Small intestine (tissue), 16 donors: Measurements from ENCODE around the gene ERMP1. TPM values are rescaled to one million over a fixed set of nuclear protein-coding genes. Genes with fewer than 3 reads are reported as not detected.
A peak's percentile ranks its signal among the peaks of the same experiment; 100 is the strongest.
"Not testable (repeated sequence)": the region's sequence is repeated elsewhere in the genome, so short reads cannot be mapped to it uniquely, and the experiment has no call there.

Experiments
- DNase-seq, 2 donors: peaks; one replicate each; pipeline versions ENCODE4 v3.0.0 to v3.0.0-alpha.2; 2013
- FAIRE-seq: peaks from 2 replicates; lab custom pipeline; 2012; peaks lifted over from hg19 to GRCh38; lab: Jason Lieb, UNC
- H3K27ac ChIP-seq, 3 donors: one replicate each; pipeline ENCODE4 v1.5.1; 2013; ENCODE audit warnings: low read length in 2 of 3, mild to moderate bottlenecking in 2 of 3, control low read depth in 1 of 3, inconsistent platforms in 1 of 3, low read depth in 1 of 3, moderate library complexity in 1 of 3
- H3K27me3 ChIP-seq, 3 donors: one replicate each; pipeline ENCODE4 v1.6.1; 2013; ENCODE audit warnings: low read length in 3 of 3, inconsistent platforms in 1 of 3; ENCODE audit not compliant: control insufficient read depth in 3 of 3, insufficient read depth in 3 of 3
- H3K36me3 ChIP-seq, 3 donors: one replicate each; pipeline ENCODE4 v1.6.1; 2013; ENCODE audit warnings: low read length in 3 of 3, inconsistent platforms in 1 of 3, low read depth in 1 of 3, mild to moderate bottlenecking in 1 of 3, moderate library complexity in 1 of 3; ENCODE audit not compliant: control insufficient read depth in 3 of 3, insufficient read depth in 2 of 3
- H3K4me1 ChIP-seq, 3 donors: one replicate each; pipeline ENCODE4 v1.6.1; 2013; ENCODE audit warnings: low read length in 2 of 3, inconsistent platforms in 1 of 3, low read depth in 1 of 3, mild to moderate bottlenecking in 1 of 3, moderate library complexity in 1 of 3; ENCODE audit not compliant: control insufficient read depth in 3 of 3, insufficient read depth in 2 of 3
- H3K4me3 ChIP-seq, 3 donors: one replicate each; pipeline ENCODE4 v1.5.1; 2013; ENCODE audit warnings: low read length in 3 of 3, control low read depth in 1 of 3, inconsistent platforms in 1 of 3, low read depth in 1 of 3, mild to moderate bottlenecking in 1 of 3, moderate library complexity in 1 of 3
- H3K9me3 ChIP-seq, 2 donors: one replicate each; pipeline ENCODE4 v1.6.1; 2013; ENCODE audit warnings: low read depth in 1 of 2, low read length in 1 of 2; ENCODE audit not compliant: control insufficient read depth in 2 of 2, insufficient read depth in 1 of 2
- WGBS, 3 donors: extraction: QIAGEN DNeasy Blood & Tissue Kit; methylation state at CpG; one replicate each; pipeline ENCODE4 v1.1.7; 2013; 5-methylcytosine and 5-hydroxymethylcytosine counted together
- long read RNA-seq, 10 donors: transcript quantifications; one replicate each; lab custom pipeline, GENCODE V29; 2026
- polyA plus RNA-seq, 4 donors: library from polyadenylated mRNA; stranded (reverse) in 3 of 4; unstranded in 1 of 4; fragments of 200-250 nt in 3 of 4; fragments of 120-200 nt in 1 of 4; gene quantifications; one replicate each; pipeline versions ENCODE4 v1.2.1 to v1.2.3, GENCODE V29; 2013
- donor health status: healthy with polysubstance abuse.
- donor health status: control.
- donor health status: control.
- donor health status: Bipolar disorder and iron deficiency.
- donor health status: healthy.

The ERMP1 gene
- 10 to 100 TPM in 1 of 4 donors, 1 to 10 TPM in 3; 2.0 to 22.3 (median 5.2) TPM for polyA plus RNA-seq
- long read RNA-seq, donor 1, full-length matches to known transcripts: 6 of 6 reads
- long read RNA-seq, donor 1, partial matches to known transcripts: 0 of 6 reads
- long read RNA-seq, donor 1, other reads (novel, unspliced or antisense): 0 of 6 reads
- long read RNA-seq, donor 2: 0 reads
- long read RNA-seq, donor 3, partial matches to known transcripts: 14 of 14 reads
- long read RNA-seq, donor 3, other reads (novel, unspliced or antisense): 0 of 14 reads
- long read RNA-seq, donor 4: 0 reads
- long read RNA-seq, donor 5: 0 reads
- long read RNA-seq, donor 6, full-length matches to known transcripts: 1 of 1 reads
- long read RNA-seq, donor 6, partial matches to known transcripts: 0 of 1 reads
- long read RNA-seq, donor 6, other reads (novel, unspliced or antisense): 0 of 1 reads
- long read RNA-seq, donor 7, full-length matches to known transcripts: 3 of 3 reads
- long read RNA-seq, donor 7, partial matches to known transcripts: 0 of 3 reads
- long read RNA-seq, donor 7, other reads (novel, unspliced or antisense): 0 of 3 reads
- long read RNA-seq, donor 8: 0 reads
- long read RNA-seq, donor 9, full-length matches to known transcripts: 1 of 1 reads
- long read RNA-seq, donor 9, partial matches to known transcripts: 0 of 1 reads
- long read RNA-seq, donor 9, other reads (novel, unspliced or antisense): 0 of 1 reads
- long read RNA-seq, donor 10, full-length matches to known transcripts: 2 of 2 reads
- long read RNA-seq, donor 10, partial matches to known transcripts: 0 of 2 reads
- long read RNA-seq, donor 10, other reads (novel, unspliced or antisense): 0 of 2 reads

GRCh38 chr9:5832538-5833529 lies at the start of gene ERMP1:
Gene ERMP1, minus strand, starts transcription at chr9:5833117. Its CDS starts 90 bp downstream, at chr9:5833027.
- peak within 1 kb of the TSS; percentile 65 to 92 (median 92) for H3K27ac ChIP-seq
- WGBS, 3 donors: 0 to 1% (median 1%) methylated on average over 57 to 95 of the region's 95 CpGs

GRCh38 chr9:5882244-5883012 lies 49.5 kb upstream of the ERMP1 start:
- WGBS, 3 donors: 93 to 97% (median 96%) methylated on average over 3 to 5 of the region's 5 CpGs
- H3K27me3 ChIP-seq, FAIRE-seq: not testable (repeated sequence)

More at GRCh38 chr9:5832538-5833529, at the start of gene ERMP1:
- Histone ChIP-seq H3K4me3 (peak within 1 kb of the TSS; percentile 70 to 85 (median 73)), H3K9me3 (no peaks in the 10 kb centered on the region), H3K27me3 (no peaks in the 10 kb centered on the region), H3K36me3 (peaks cover 0 to 3% (median 1%) of the 10 kb centered on the region in 3 donors), H3K4me1 (peaks cover 0 to 10% (median 8%) of the 10 kb centered on the region in 3 donors)
- FAIRE-seq (no peak), DNase-seq (peak; percentile 84 to 94)

DNA sequence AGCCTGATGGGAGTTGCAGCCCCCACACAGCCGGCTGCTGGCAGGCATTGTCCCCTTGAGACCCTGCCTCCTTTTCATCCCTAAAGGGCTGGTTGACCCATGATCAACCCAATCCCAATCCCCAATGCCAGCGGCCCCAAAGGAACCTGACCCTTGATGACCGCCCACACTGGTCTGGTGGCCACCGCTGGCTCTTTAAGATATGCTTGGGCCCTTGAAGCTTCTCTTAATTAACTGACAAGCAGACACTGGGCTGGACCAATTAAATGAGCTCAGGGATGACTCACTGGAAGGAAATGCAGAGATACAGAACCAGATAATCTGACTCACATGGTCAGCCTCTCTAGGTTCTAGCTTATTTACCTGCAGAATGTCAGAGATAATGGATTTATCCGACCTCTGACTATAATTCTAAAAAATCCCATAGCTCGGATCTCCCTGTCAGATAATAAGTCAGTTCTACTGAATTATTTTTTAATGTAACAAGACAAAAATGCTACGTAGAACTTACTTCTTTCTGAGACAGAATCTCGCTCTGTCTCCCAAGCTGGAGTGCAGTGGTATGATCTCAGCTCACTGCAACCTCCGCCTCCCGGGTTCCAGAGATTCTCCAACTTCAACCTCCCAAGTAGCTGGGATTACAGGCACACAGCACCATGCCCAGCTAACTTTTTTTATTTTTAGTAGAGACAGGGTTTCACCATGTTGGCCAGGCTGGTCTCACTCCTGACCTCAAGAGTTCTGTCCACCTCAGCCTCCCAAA lies 46.7 kb upstream of the ERMP1 start:
- 85 to 88% (median 87%) methylated on average over 10 of the region's 10 CpGs for WGBS, 3 donors
- H3K9me3 ChIP-seq: no peaks in the 10 kb centered on the region
- no peaks in the 10 kb centered on the region for H3K36me3 ChIP-seq
- no peaks in the 10 kb centered on the region for H3K27me3 ChIP-seq
- no peak for FAIRE-seq
- DNase-seq: peak in 1 of 2 donors; percentile 60
- H3K4me3 ChIP-seq: no peak overlapping the region
- H3K27ac ChIP-seq: no peak overlapping the region
- no peaks in the 10 kb centered on the region for H3K4me1 ChIP-seq

More at GRCh38 chr9:5882244-5883012, 49.5 kb upstream of the ERMP1 start:
- H3K9me3 ChIP-seq, H3K4me1 ChIP-seq, H3K4me3 ChIP-seq, H3K27ac ChIP-seq, H3K36me3 ChIP-seq, DNase-seq: not testable (repeated sequence)

- no peak overlapping the region for H3K27ac ChIP-seq
- FAIRE-seq (no peak), DNase-seq (no peak)
- no peak overlapping the region for H3K4me3 ChIP-seq
- no peaks in the 10 kb centered on the region for H3K4me1 ChIP-seq
- no peaks in the 10 kb centered on the region for H3K9me3 ChIP-seq
- WGBS, 3 donors: 92 to 97% (median 97%) methylated on average over 7 of the region's 7 CpGs
- H3K36me3 ChIP-seq: no peaks in the 10 kb centered on the region
- no peaks in the 10 kb centered on the region for H3K27me3 ChIP-seq
Observed at GRCh38 chr9:5876711-5877110, 43.8 kb upstream of the ERMP1 start.

DNA sequence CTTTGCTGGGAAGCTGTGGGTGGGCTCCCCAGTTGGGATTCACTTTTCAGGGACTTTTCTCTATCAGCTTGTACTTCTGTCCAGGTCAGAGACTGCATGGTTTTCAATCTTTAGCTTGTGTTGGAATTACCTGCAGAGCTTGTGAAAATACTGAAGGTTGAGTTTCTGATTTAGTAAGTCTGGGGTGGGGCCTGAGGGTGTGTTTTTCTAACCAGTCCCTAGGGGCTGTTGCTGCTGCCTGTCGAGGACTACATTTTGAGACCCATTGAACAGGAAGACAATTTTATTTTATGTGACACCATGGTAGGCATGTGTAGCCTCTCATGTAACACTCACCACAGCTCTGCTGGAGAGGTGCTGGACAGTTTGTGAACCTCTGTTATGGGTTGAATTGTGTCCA lies 43.1 kb upstream of the ERMP1 start:
- H3K27ac ChIP-seq: no peak overlapping the region
- FAIRE-seq (no peak), DNase-seq (no peak)

GRCh38 chr9:5874048-5874447 lies 41.1 kb upstream of the ERMP1 start:
- WGBS, 3 donors: 79 to 92% (median 91%) methylated on average over 2 of the region's 2 CpGs
- no peak overlapping the region for H3K27ac ChIP-seq
- no peak for DNase-seq
- H3K36me3 ChIP-seq: no peaks in the 10 kb centered on the region
- H3K4me3 ChIP-seq: no peak overlapping the region
- no peaks in the 10 kb centered on the region for H3K4me1 ChIP-seq
- FAIRE-seq: no peak
- no peaks in the 10 kb centered on the region for H3K9me3 ChIP-seq
- H3K27me3 ChIP-seq: no peaks in the 10 kb centered on the region

More for the DNA sequence above, 43.1 kb upstream of the ERMP1 start:
- Histone ChIP-seq H3K36me3 (no peaks in the 10 kb centered on the region), H3K4me3 (no peak overlapping the region), H3K4me1 (no peaks in the 10 kb centered on the region), H3K9me3 (no peaks in the 10 kb centered on the region), H3K27me3 (no peaks in the 10 kb centered on the region)
- WGBS, 3 donors: 65 to 76% (median 71%) methylated on average over 1 of the region's 1 CpG

DNA sequence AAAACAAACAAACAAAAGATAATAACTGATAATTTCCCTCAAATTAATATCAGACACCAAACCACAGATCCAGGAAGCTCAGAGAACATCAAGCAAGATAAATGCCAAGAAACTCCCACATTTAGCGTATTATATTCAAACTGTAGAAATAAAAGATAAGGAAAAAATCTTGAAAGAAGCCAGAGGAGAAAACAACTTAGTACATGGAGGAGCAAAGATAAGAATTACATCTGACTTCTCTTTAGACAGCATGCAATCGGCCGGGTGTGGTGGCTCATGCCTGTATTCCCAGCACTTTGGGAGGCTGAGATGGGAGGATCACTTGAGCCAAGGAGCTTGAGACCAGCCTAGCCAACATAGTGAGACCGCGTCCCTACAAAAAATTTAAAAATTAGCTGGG lies 40.5 kb upstream of the ERMP1 start:
- Histone ChIP-seq H3K9me3 (no peaks in the 10 kb centered on the region), H3K4me3 (no peak overlapping the region), H3K27ac (no peak overlapping the region), H3K27me3 (no peaks in the 10 kb centered on the region), H3K4me1 (no peaks in the 10 kb centered on the region), H3K36me3 (no peaks in the 10 kb centered on the region)
- no peak for FAIRE-seq
- 96 to 98% (median 96%) methylated on average over 5 of the region's 5 CpGs for WGBS, 3 donors
- no peak for DNase-seq
